COLO668 (cell line): ENCODE results near the gene RNF145.
"Not testable (repeated sequence)": the region's sequence is repeated elsewhere in the genome, so short reads cannot be mapped to it uniquely, and the experiment has no call there.

Experiments
- DNase-seq: peaks from one replicate; lab custom pipeline; 2025; ENCODE audit not compliant: unreplicated experiment; lab: John Stamatoyannopoulos, UW

The RNF145 gene

GRCh38 chr5:159120446-159120845, 88.9 kb downstream of the RNF145 start:
- DNase-seq, result no peak

GRCh38 chr5:159119842-159120241, 89.5 kb downstream of the RNF145 start:
- not testable (repeated sequence) for DNase-seq

- not testable (repeated sequence) for DNase-seq
Measured at GRCh38 chr5:159118958-159119659, 90.2 kb downstream of the RNF145 start.

- no peak for DNase-seq
Measured at GRCh38 chr5:159113405-159113804, 95.9 kb downstream of the RNF145 start.

GRCh38 chr5:159112436-159112835, 96.9 kb downstream of the RNF145 start:
- DNase-seq, result no peak
